Right lung (tissue), 10 donors: ENCODE data around the gene FGF19. TPM values are rescaled to one million over a fixed set of nuclear protein-coding genes. Genes with fewer than 3 reads are reported as not detected.
A peak's percentile ranks its signal among the peaks of the same experiment; 100 is the strongest.

Experiments used
- DNase-seq, 2 donors: peaks; one replicate each; pipeline ENCODE4 v3.0.0-alpha.2; 2013
- long read RNA-seq, 8 donors: transcript quantifications; one replicate each; lab custom pipeline, GENCODE V29; 2026
- polyA plus RNA-seq, 5 donors: library from polyadenylated mRNA; unstranded; fragments of 120-200 nt; gene quantifications; one replicate each; pipeline versions ENCODE4 v1.2.1 to v1.2.3, GENCODE V29; 2013; ENCODE audit warnings: inconsistent platforms in 1 of 5, low replicate concordance in 1 of 5; ENCODE audit not compliant: insufficient read length in 5 of 5, insufficient read depth in 1 of 5

The FGF19 gene, protein sequence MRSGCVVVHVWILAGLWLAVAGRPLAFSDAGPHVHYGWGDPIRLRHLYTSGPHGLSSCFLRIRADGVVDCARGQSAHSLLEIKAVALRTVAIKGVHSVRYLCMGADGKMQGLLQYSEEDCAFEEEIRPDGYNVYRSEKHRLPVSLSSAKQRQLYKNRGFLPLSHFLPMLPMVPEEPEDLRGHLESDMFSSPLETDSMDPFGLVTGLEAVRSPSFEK
- polyA plus RNA-seq: under 1 TPM in 4 of 5 donors, not detected in 1; 0.06 to 0.24 (median 0.10) TPM
- long read RNA-seq, donor 1: 0 reads
- long read RNA-seq, donor 2: 0 reads
- long read RNA-seq, donor 3: 0 reads
- long read RNA-seq, donor 4: 0 reads
- long read RNA-seq, donor 5: 0 reads
- long read RNA-seq, donor 6: 0 reads
- long read RNA-seq, donor 7: 0 reads
- long read RNA-seq, donor 8: 0 reads

DNA sequence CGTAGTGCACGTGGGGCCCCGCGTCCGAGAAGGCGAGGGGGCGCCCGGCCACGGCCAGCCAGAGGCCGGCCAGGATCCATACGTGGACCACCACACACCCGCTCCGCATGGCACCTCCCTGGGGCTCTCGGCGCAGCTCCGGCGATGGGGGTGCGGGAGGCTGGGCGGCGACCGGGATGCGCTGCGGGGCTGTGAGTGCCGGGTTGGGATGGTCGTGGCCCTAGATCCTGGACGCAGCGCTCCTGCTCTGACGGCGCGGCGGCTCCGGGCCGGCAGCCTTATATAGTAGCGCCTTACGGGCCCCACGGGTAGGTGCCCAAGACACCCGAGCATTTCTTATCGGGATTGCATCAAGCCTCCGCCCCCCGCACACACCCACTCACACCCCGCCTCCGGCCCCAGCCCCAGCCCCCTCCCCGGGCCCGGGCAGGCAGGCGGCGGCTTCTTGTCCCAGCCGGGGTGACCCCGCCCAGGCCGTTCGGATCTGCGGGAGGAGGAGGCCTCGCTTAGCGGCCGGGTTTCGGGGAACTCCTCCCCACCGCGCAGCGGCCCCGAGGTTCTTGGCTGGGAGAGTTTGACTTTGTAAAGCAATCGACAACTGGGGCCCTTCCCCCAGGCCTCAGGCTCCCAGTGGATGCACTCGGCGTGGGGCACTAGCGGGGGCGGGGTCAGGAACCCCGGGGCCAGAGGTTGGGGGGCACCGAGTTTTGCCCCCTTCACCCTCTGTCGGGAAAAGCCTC, at the start of gene FGF19:
Gene FGF19, minus strand, starts transcription at position 255 of the 740 bp plus-strand sequence. Its CDS starts 146 bp downstream, at position 109.
- no peak for DNase-seq

GRCh38 chr11:69752890-69753289, 49.1 kb upstream of the FGF19 start:
- no peak for DNase-seq

DNA sequence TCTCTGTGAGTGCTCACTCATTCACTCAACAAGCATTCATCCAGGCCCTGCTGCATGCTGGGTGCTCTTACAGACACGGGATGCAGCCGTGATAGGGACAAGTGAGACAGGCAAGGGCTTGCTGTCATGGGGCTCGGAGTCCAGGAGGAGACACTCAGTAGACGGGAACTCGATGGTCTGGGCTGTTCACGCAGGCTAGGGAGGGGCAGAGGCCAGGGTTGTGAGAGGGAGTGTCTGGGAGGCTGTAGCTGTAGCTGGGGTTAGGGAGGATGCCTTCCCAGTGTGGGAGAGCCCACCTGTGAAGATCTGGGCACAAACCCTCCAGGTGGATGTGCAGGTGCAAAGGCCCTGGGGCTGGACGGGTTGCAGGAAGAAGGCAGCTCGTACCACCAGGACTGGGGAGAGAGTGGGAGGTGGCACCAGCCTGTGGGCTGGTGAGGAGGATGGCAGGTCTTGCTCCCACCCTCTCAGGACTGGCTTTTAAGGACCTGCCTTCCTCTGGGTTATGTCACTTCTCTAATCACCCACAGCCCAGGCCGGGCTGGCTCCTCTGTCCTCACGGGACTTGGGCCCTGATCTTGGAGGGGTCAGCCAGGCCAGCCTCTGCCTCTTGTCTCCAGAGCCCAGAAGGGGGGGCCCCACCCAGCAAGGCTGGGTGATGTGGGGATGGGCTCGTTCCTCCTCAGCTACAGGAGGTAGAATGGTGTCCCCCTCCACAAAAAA, 47.2 kb upstream of the FGF19 start:
- DNase-seq: no peak

- DNase-seq: no peak
Observed at GRCh38 chr11:69750108-69750850, 46.5 kb upstream of the FGF19 start.

GRCh38 chr11:69748637-69749036, 44.8 kb upstream of the FGF19 start:
- no peak for DNase-seq

GRCh38 chr11:69746752-69747742, 43.2 kb upstream of the FGF19 start:
- no peak for DNase-seq

DNA sequence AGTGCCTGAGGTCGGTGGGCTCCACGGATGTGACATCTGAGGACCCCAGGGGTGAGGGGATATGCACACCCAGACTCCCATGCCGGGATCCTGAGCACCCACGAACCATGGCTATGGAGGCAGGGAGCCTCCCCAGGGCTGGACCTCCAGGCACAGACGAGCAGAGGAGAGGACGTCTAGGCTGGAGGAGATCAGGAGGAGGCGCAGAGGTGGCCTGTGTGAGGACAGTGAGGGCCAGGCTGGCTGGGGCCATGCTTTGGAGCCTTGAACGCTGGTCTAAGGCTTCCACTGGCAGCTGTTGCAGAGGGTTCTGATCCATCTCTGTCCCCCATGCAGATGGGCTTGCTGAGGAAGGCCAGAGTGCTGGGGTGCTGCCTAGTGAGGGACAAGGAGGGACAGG, 42.3 kb upstream of the FGF19 start:
- DNase-seq: no peak

- no peak for DNase-seq
Observed at GRCh38 chr11:69745201-69745600, 41.4 kb upstream of the FGF19 start.

DNA sequence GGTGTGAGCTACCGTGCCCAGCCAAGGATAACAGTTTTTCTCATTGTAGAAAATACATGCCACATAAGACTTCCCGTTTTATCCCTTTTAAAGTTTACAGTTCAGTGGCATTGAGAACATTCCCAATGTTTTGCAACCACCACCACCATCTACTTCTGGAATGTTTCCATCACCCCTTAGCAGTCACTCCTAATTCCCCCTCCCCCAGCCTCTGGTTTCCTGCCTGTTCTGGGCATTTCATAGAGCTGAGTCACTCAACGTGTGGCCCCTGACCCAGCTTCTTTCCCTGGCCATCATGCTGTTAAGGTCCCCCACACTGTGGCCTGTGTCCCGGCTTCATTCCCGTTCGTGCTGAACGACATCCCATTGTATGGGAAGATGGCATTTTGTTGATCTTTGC, 40.6 kb upstream of the FGF19 start:
- peak in 1 of 2 donors; percentile 2 for DNase-seq

DNA sequence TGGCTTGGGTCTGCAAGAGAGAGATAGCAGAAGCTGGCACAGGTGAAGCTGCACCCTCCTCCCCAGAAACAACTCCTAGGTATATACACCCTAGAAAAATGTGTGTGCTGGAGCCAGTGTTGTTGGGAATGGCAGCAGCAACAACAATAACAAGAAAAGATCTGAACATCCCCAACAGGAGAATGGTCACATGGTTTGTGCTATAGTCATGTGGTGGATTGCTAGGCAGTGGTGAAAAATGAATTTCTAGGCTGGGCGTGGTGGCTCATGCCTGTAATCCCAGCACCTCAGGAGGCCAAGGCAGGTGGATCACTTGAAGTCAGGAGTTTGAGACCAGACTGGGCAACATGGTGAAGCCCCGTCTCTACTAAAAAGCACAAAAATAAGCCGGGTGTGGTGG, 31.0 kb upstream of the FGF19 start:
- no peak for DNase-seq

DNA sequence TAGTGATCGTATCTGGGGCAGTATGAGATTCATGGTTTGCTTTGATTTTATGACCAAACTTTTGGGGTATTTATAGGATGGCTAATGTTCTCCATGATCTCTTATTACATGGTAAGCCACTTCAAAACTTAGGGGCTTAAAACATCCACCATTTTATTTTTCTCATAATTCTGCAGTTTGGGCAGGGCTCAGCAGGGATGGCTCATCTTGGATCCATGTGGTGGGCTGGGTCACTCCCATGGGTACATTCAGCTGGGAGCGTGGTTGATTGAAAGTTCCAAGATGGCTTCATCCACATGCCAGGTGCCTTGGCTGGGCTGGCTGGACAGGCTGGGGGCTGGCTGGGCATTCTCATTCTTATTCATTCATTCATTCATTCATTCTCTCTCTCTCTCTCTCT, 30.5 kb upstream of the FGF19 start:
- DNase-seq: no peak

- DNase-seq: no peak
Observed at GRCh38 chr11:69732910-69733309, 29.1 kb upstream of the FGF19 start.

DNA sequence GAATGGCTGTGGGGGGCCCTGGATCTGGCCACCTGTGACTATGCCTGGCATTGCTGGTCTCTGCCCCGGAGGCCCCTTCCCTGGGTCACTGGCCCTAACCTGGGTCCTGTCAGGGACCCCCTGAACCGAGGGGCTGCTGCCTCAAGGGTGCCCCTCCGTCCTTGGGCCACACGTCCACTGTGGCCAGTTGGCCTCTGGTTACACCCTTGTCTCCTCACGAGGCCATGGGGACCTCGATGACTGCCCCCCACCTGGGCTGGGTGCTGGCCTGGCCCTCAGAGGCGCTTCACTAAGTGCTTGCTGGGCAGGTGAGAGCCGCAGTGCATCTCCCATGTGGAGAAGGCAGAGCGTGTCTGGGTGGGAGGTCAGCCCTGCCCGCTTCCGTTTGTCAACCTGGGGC, 27.3 kb upstream of the FGF19 start:
- no peak for DNase-seq

DNA sequence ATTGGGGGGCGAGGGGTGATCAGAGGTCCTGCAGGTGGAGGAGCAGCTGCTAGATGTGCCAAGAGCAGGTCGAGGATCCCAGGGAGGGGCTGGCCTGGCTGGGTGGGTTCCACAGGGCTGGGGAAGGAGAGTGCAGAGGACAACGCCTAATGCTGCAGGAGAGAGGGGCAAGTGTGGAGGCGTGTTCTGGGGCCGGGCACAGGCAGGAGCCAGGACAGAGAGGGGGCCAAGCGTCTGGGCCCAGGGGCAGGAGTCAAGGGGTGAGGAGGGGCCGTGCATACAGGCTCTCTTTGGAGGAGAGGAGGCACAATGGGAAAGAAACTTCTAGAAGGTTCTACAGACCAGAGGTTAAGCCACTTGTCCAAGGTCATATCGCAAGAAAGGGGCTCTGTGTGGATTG, 26.7 kb upstream of the FGF19 start:
- DNase-seq: no peak

DNA sequence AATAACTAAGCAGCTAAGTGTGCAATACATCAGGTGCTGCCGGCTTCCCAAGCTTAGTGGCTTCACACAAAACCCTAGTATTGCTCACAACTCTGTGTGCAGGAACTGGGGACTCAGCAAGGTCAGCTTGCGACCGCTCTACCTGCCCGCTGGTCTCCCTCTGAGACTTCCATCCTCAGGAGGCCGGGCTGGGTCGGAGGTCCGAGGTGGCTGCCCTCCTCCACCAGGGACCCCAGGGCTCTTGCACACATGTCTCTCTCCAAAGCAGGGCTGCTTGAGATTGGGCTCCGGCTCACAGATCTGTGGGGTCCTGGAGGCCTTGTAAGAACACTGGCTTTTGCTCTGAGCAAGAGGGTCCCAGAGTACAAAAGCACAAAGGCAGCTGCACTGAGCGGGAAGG, 25.4 kb upstream of the FGF19 start:
- DNase-seq: no peak

DNA sequence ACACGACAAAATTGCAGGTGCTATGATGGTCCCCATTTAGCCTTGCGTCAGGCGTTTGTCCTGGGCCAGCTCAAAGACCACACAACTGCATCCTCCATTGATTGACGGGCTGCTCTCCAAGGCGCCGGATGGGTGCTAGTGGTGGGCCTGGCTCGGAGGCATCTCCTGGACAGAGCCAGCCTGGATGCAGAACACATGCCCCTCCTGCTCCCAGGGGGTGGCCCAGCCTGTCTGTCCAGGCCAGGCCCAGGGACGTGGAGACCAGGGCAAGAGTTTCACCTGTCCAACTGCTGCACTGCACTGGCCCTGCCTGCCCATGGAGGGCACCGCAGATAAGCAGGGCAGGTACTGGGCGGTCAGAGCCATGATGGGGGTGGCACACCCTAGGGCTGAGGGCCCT, 23.4 kb upstream of the FGF19 start:
- DNase-seq: no peak

- no peak for DNase-seq
Observed at GRCh38 chr11:69726481-69726880, 22.7 kb upstream of the FGF19 start.

GRCh38 chr11:69726019-69726418, 22.2 kb upstream of the FGF19 start:
- no peak for DNase-seq

DNA sequence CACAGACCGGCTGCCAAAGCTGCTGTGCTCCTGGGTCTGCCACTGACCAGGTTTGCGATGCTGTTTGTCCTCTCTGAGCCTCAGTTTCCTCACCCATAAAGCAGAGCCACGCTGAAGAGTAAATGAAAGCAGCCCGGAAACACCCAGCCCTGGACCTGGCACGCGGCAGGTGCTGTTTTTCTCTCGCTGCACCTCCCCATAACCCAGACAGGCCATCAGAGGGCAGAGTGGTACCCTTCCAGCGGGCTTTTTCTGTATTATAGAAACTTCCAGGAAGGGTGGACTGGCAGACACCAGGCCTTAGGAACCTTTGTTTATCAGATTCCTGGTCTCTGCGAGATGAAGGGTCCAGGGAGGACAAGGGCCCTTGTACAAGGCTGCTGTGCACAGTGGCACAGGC, 17.9 kb upstream of the FGF19 start:
- no peak for DNase-seq

DNA sequence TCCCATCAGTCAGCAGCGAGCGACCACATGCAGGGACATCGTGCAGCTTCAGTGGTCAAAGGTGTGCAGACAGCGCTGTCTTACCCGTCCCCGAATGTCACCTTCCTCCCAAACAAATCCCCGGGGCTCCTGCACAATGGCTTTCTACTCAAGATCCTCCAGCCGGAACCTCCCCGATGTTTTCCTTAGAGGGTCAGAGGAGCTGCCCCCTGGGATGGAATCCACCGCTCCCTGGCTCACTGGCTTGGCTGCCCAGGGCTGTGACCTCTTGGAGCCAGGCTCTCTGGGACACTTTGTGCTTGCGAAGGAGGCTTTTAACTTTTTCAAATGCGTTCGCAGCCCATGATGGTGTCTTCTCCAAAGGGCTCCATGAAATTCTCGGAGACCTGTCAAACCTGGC, 17.3 kb upstream of the FGF19 start:
- DNase-seq: no peak
